GM12878 (cell line): ENCODE data around the gene LRP1.

Experiments used
- CTCF ChIP-seq, 3 experiments: IDR thresholded peaks in 2 of 3; conservative IDR thresholded peaks in 1 of 3; 2 replicates each; pipeline ENCODE4 v1.5.1; 2011; ENCODE audit warnings: low read depth in 3 of 3, low read length in 3 of 3, mild to moderate bottlenecking in 3 of 3, control low read depth in 2 of 3, moderate library complexity in 2 of 3, inconsistent platforms in 1 of 3, mixed read lengths in 1 of 3; ENCODE audit not compliant: control insufficient read depth in 2 of 3, insufficient read depth in 1 of 3; ENCODE audit errors: extremely low read depth in 1 of 3
- E2F8 ChIP-seq: fragments of 450-650 bp; IDR thresholded peaks from 2 replicates; pipeline ENCODE4 v1.6.1; 2018; ENCODE audit warnings: mild to moderate bottlenecking, low read depth, moderate library complexity; ENCODE audit not compliant: partially characterized antibody
- EP300 ChIP-seq, 2 experiments: fragments of 150-350 bp in 1 of 2; IDR thresholded peaks; 2 replicates each; pipeline ENCODE4 v1.6.1; 2011 to 2012; ENCODE audit warnings: low read depth in 2 of 2, low read length in 2 of 2, borderline replicate concordance in 1 of 2, improper control_type of control experiment in 1 of 2, inconsistent platforms in 1 of 2; ENCODE audit not compliant: control insufficient read depth in 1 of 2
- HDAC2 ChIP-seq: fragments of 200-600 bp; sonication (generic); IDR thresholded peaks from 2 replicates; pipeline ENCODE4 v1.6.1; 2017
- IRF5 ChIP-seq: fragments of 450-650 bp; IDR thresholded peaks from 2 replicates; pipeline ENCODE4 v1.6.1; 2017; ENCODE audit warnings: borderline replicate concordance
- POLR2A ChIP-seq: IDR thresholded peaks from 2 replicates; pipeline ENCODE4 v1.6.1; 2011; ENCODE audit warnings: low read depth, mild to moderate bottlenecking, low read length
- SMARCA5 ChIP-seq: fragments of 450-650 bp; IDR thresholded peaks from 2 replicates; pipeline ENCODE4 v1.6.1; 2017; ENCODE audit warnings: mild to moderate bottlenecking
- TAF1 ChIP-seq: IDR thresholded peaks from 2 replicates; pipeline ENCODE4 v1.6.1; 2011; ENCODE audit warnings: mild to moderate bottlenecking, low read depth, low read length, borderline replicate concordance

GRCh38 chr12:57212701-57213057 is 84.4 kb downstream of the LRP1 start:
- TF ChIP-seq TAF1 (no peak), CTCF (IDR thresholded peaks at IDR 0.05 in 2 of 3, conservative IDR thresholded peaks at IDR 0.05 in 1 of 3; ENCODE audit: control insufficient read depth in 2 of 3, extremely low read depth in 1 of 3, insufficient read depth in 1 of 3, low read depth in 3 of 3, low read length in 3 of 3) (no peak; a peak in 1 of 6 replicates), E2F8 (no peak), SMARCA5 (no peak), POLR2A (no peak), IRF5 (no peak), EP300 (IDR thresholded peaks at IDR 0.05; ENCODE audit: borderline replicate concordance in 1 of 2, control insufficient read depth in 1 of 2, low read depth in 2 of 2, low read length in 2 of 2) (no peak), HDAC2 (no peak)
